GM12891 (cell line): ENCODE data around the gene ATP2A1.
"Not testable (repeated sequence)": the region's sequence is repeated elsewhere in the genome, so short reads cannot be mapped to it uniquely, and the experiment has no call there.

Experiments
- DNase-seq: peaks from one replicate; pipeline ENCODE4 v3.0.0; 2011; ENCODE audit warnings: low spot score; ENCODE audit not compliant: insufficient read length
- FAIRE-seq: peaks from 2 replicates; lab custom pipeline; 2011; peaks lifted over from hg19 to GRCh38; lab: Jason Lieb, UNC
- PAX5 ChIP-seq: IDR thresholded peaks from 2 replicates; pipeline ENCODE4 v1.6.1; 2011; ENCODE audit warnings: low read length, moderate library complexity, mild to moderate bottlenecking; ENCODE audit not compliant: insufficient read depth, severe bottlenecking
- POLR2A ChIP-seq: IDR thresholded peaks from 2 replicates; pipeline ENCODE4 v1.6.1; 2011; ENCODE audit warnings: low read depth, low read length, control low read depth
- POLR2AphosphoS5 ChIP-seq: IDR thresholded peaks from 2 replicates; pipeline ENCODE4 v1.6.1; 2011; ENCODE audit warnings: low read depth, low read length, control low read depth
- POU2F2 ChIP-seq: IDR thresholded peaks from 2 replicates; pipeline ENCODE4 v1.6.1; 2011; ENCODE audit warnings: low read depth, mild to moderate bottlenecking, control low read depth, low read length, moderate library complexity
- SPI1 ChIP-seq: IDR thresholded peaks from 2 replicates; pipeline ENCODE4 v1.6.1; 2011; ENCODE audit warnings: low read depth, low read length, control low read depth
- TAF1 ChIP-seq: IDR thresholded peaks from 2 replicates; pipeline ENCODE4 v1.6.1; 2011; ENCODE audit warnings: low read depth, low read length, control low read depth

ATP2A1 gene

DNA sequence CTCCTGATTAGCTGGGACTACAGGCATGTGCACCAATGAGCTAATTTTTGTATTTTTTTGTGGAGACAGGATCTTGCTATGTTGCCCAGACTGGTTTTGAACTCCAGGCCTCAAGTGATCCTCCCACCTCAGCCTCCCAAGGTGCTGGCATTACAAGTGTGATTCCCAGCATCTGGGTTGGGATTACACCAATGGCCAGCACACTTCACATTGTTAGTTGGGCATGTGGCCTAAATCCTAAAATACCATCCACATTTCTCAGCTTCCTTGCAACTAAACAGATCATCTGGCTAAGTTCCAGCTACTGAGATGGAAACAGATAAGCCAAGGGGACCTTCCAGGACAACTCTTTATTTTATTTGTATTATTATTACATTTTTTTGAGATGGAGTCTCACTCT is 36.9 kb downstream of the ATP2A1 start:
- DNase-seq (no peak), FAIRE-seq (no peak)
- no peak for TF ChIP-seq POLR2A

DNA sequence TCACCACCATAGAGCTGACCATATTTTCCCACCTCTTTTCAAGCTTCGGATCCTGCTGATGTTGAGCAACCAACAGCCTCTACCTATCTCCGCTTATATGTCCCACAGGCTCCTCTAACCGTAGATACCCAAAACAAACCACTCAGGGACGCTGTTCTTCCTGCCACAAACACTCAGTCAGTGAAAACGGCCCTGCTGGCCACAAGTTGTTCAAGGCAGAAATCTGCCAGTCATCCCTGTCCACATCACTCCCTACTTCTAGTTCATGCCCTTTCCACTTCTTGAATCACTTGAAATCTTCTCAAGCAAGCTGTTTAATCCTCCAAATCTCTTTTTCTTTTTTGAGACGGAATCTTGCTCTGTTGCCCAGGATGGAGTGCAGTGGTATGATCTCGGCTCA is 38.8 kb downstream of the ATP2A1 start:
- FAIRE-seq, result no peak
- TF ChIP-seq TAF1 (no peak), POLR2AphosphoS5 (no peak), POLR2A (no peak), PAX5 (no peak), SPI1 (no peak)
- DNase-seq, result no peak

DNA sequence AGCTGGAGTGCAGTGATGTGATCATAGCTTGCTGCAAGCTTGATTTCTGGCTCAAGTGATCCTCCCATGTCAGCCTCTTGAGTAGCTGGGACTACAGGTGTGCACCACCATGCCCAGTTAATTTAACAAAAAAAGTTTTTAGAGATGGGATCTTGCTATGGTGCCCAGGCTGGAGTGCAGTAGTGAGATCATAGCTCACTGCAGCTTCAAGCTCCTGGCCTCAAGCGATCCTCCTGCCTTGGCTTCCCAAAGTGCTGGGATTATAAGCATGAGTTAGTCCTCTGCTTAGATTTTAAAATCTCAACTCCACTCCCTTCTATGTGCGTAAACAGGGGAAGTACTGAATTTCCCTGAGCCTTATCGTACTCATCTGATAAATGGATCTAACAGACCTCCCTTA is 40.4 kb downstream of the ATP2A1 start:
- DNase-seq (no peak), FAIRE-seq (no peak)
- TF ChIP-seq SPI1, result no peak
- no peak for TF ChIP-seq POLR2AphosphoS5
- TF ChIP-seq TAF1, result no peak
- TF ChIP-seq POU2F2, result no peak
- TF ChIP-seq PAX5, result no peak
- TF ChIP-seq POLR2A, result no peak

DNA sequence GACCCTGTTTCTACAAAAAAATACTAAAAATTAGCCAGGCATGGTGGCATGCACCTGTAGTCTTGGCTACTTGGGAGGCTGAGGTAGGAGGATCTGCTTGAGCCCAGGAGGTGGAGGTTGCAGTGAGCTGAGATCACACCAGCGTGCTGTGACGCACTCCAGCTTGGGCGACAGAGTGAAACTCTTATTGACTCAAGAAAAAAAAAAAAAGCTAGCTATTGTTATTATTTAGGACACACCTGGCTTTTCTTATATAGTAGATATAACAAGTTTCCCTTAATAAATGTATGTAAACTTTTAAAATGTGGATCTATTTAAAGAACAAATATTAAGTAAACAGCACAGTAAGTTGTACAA is 44.9 kb downstream of the ATP2A1 start:
- DNase-seq, result no peak
- FAIRE-seq, result no peak
- TF ChIP-seq SPI1 (no peak), POU2F2 (no peak), POLR2A (no peak), POLR2AphosphoS5 (no peak), TAF1 (no peak), PAX5 (no peak)

DNA sequence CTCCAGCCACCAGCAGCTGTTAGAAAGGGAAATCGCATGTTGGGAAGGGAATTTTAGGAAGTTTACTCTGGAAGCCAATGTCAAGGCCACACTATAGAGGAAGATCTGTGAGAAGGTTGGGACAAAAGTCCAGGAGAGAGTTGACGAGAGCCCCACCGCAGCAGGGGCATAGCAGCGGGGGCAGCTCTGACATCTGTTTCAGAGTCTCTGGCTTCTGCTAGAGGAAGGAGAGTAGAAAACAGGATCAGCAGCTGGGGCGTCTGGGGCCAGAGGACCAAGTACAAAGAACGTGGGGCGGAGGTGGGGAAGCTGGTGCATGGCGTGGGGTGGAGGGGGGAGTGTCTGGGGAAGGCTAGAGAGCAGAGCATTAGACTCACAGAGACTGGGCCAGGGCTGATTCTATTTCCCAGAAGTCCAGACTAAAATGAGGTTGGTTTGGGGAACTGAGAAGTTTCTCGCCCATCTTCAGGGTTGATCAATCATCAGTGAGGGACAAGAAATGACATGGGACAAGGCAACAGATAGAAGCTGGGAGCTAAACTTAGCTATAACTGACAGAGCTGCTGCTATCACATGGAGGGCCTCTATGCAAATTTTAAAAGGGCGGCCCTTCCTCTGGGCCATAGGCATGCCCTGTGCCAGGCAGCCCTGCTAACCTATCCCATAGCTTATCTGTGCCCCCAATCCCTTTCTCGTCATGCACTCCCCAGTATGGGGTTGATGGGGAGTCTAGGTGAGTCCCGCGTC is 45.5 kb downstream of the ATP2A1 start:
- FAIRE-seq (no peak), DNase-seq (peak; percentile 60)
- no peak for TF ChIP-seq PAX5
- TF ChIP-seq POLR2A, result peak; percentile 48; the same call in 1 of the 2 replicates
- no peak; the same call in 1 of the 2 replicates for TF ChIP-seq TAF1
- peak; percentile 94 for TF ChIP-seq SPI1
- TF ChIP-seq POU2F2, result peak; percentile 94
- TF ChIP-seq POLR2AphosphoS5, result 0 out of 2 replicates have a peak, but pooled peaks have one; percentile 19

GRCh38 chr16:28924399-28924761 is 46.1 kb downstream of the ATP2A1 start:
- no peak for TF ChIP-seq SPI1
- no peak for TF ChIP-seq POLR2A
- no peak for TF ChIP-seq POU2F2
- TF ChIP-seq POLR2AphosphoS5, result no peak
- no peak for TF ChIP-seq PAX5
- TF ChIP-seq TAF1, result no peak
- no peak for DNase-seq
- FAIRE-seq, result no peak

- FAIRE-seq, result peak; percentile 87
- peak; percentile 95 for DNase-seq
- TF ChIP-seq POLR2AphosphoS5, result no peak
- no peak for TF ChIP-seq POLR2A
- no peak for TF ChIP-seq SPI1
- TF ChIP-seq POU2F2, result no peak
- no peak for TF ChIP-seq PAX5
- TF ChIP-seq TAF1, result no peak
Measured at GRCh38 chr16:28924762-28925385, 46.6 kb downstream of the ATP2A1 start, which contains the start of gene RABEP2. Gene RABEP2, minus strand, starts transcription at chr16:28925238. Its CDS starts 75 bp downstream, at chr16:28925163.

DNA sequence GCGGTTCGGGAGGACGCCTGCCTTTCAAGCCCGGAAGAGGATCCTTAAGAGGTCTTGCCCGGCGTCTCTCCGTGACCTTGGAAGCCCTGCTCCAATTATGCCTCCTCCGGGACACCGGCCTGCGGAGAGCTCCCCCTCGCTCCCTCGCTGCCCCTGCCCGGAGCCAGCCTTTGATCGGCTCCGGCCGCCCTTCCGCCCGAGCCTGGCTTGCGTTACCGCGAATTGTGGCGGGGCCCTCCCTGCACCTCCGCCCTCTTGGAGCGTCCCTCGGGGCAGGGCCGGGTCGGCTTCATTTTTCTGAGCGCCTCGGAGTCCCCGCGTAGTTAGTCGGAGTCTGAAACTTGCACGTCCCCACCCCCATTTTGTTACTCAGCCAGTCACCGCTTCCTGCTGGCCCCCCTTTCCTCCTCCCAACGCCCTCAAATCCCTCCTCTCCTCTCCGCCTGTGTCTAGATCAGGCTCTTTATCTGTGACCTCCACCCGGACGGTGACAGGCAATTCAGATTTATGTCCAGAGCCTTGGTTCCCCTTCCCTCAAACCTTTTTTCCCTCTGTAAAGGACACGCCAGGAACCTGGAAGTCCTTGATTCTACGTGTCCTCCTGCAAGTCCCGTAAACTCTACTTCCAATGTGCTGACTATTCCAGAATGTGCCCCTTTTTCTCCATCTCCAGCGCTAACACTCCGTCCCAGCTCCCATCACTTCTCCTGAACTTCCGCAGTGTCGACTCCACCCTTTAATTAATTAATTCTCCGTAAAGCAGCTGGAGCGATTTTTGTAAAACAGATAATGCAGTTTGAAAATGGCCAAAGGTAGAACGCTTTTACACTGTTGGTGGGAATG is 47.3 kb downstream of the ATP2A1 start:
- FAIRE-seq (peak; percentile 71), DNase-seq (no peak)
- TF ChIP-seq POU2F2 (0 out of 2 replicates have a peak, but pooled peaks have one; percentile 7), POLR2AphosphoS5 (peak; percentile 78), SPI1 (no peak), POLR2A (peak; percentile 80), TAF1 (no peak; the same call in 1 of the 2 replicates), PAX5 (no peak)

GRCh38 chr16:28926284-28926683 is 48.0 kb downstream of the ATP2A1 start:
- not testable (repeated sequence) for FAIRE-seq, DNase-seq

GRCh38 chr16:28927815-28928214 is 49.5 kb downstream of the ATP2A1 start:
- no peak for TF ChIP-seq POLR2AphosphoS5
- TF ChIP-seq PAX5, result no peak
- TF ChIP-seq TAF1, result no peak
- no peak for TF ChIP-seq SPI1
- TF ChIP-seq POU2F2, result no peak
- TF ChIP-seq POLR2A, result no peak
- FAIRE-seq (no peak), DNase-seq (no peak)
